Testis (tissue), 2 donors: ENCODE data around the gene SERPINE2.

Experiments used
- CTCF ChIP-seq, 3 experiments: fragments of 450-650 bp in 2 of 3; fragments of 200-600 bp in 1 of 3; sonication (generic) in 1 of 3; IDR thresholded peaks; one replicate each; pipeline ENCODE4 v1.5.1; 2016 to 2019; ENCODE audit warnings: antibody characterized with exemption in 3 of 3, mild to moderate bottlenecking in 2 of 3, moderate library complexity in 1 of 3
- POLR2A ChIP-seq: fragments of 450-650 bp; IDR thresholded peaks from one replicate; pipeline ENCODE4 v1.6.1; 2017; ENCODE audit warnings: antibody characterized with exemption, mild to moderate bottlenecking, moderate library complexity

GRCh38 chr2:223934870-223935269, 104.2 kb downstream of the SERPINE2 start:
- TF ChIP-seq POLR2A = no peak
- no peak for TF ChIP-seq CTCF (IDR thresholded peaks at IDR 0.05)
